HG02840 (cell line): ENCODE data around the gene GLIS1.

ENCODE experiments used
- ATAC-seq: cut with Tn5 transposase; IDR thresholded peaks from one replicate; pipeline ENCODE4 v1.9.1; 2021; ENCODE audit warnings: mild to moderate bottlenecking, moderate library complexity, moderate number of reproducible peaks; ENCODE audit not compliant: unreplicated experiment, low FRiP score

GLIS1 gene

DNA sequence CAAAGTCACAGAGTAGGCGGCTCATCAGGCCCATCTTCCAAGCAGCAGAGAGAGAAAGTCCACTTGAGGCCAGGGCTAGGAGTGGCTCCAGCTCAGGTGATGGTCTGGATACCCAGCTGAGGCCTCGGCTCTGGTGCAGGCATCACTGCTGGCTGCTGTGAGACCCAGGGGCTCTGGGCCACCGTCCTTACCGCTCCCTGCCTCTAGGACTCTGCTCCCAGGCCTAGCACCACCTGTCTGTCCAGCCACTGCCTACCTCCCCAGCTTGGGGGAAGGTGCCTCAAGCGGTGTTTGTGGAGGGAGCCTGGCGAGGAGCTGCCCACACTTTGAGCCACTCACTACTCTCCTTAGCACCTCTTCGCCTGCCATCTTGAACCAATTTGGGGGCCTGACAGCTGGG, 221.9 kb downstream of the GLIS1 start:
- ATAC-seq = no peak

DNA sequence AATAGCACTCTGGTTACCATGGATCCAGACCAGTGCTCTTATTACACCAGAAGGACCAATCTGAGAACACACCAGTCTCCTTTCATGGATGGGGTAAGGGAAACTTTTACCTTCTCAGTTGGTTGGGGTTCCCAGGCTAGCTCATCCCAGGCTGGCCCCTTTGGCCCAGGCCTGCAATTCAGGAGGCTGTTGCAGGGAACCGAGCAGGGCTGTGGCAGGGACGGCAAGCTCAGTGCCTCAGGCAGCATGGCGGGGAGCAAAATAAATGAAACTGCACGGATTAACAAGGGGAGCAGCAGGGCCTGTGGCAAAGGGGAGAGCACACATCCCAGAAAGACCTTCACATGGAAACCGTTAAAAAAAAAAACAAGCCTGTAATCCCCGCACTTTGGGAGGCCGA, 222.8 kb downstream of the GLIS1 start:
- no peak for ATAC-seq

DNA sequence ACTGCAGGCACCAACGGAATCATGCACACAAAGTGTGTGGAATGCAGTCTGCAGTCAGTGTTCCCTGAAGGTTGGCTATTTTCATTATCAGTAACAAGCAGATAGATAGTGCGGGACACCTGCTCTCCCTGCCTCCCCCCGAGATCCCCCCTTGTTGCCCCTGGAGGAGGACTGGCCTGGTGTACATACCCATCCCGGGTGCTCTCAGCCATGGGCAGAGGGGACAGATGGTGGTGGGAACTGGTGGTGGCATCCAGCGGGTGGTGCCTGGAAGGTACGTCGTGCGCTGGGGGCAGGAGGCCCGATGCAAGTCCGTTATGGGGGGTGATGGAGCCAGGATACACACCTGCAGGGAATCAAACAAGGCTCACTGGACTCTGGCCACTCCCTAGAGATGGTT, 224.5 kb downstream of the GLIS1 start:
- ATAC-seq = no peak

DNA sequence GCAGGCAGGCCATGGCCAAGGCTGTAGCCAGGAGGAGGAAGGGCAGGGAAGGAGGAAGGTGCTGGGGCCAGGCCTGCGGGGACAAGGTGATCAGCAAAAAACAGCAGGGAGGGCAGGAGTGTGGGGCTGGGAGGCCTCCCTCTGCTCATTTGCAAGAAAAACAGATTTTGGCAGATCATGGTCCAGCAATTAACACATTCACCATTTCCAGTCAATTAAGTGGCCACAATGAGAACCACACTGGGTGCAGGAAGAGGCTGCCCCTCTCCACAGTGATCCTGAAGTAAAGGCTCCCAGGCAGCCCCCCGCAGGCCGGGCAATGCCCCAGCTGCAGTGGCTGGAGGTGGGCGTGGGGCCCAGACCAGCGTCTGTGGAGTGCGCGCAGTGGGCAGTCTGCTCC, 225.1 kb downstream of the GLIS1 start:
- ATAC-seq = no peak

DNA sequence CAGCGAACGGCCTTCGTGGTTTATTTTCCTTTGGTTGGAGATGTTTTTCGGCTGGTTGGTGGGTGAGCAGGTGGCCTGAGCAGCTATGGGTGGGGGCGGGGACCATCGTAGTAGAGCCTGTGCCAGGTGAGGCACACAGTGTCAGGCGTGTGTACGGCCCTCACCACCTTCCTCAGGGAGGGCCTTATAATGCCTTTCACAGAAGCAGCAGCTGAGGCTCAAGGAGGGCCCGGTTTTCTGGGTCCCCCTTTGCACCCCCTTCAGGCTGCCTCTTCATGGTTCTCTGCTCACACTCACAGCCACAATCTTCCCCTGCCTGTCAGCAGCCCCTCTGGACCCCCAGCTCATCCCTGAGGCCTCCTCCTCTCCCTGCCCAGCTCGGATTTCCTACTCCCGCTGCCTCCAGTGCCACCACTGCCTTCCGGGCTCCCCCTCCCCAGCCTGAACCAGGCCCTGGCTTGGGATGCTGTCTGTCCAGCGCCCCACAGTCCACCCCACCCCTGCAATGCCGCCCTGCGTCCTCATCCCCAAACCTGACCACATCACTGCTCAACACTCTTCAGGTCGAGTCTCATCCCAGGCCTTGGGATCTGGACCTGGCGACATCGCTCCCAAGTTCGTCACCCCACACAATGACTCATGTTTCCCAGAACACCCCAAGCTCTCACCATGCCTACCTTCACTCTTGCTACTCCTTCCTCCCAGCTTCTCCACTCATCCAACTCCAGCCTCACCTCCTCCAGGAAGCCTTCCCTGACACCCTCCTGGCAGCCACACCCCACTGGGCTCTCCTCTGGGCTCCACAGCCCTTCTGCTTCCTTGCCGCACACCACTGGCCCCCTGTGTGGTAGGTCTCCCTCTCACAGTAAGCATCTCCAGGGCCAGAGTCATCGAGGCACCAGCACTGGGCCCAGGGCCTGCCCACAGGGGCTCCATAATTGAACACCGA, 225.9 kb downstream of the GLIS1 start:
- ATAC-seq = no peak

DNA sequence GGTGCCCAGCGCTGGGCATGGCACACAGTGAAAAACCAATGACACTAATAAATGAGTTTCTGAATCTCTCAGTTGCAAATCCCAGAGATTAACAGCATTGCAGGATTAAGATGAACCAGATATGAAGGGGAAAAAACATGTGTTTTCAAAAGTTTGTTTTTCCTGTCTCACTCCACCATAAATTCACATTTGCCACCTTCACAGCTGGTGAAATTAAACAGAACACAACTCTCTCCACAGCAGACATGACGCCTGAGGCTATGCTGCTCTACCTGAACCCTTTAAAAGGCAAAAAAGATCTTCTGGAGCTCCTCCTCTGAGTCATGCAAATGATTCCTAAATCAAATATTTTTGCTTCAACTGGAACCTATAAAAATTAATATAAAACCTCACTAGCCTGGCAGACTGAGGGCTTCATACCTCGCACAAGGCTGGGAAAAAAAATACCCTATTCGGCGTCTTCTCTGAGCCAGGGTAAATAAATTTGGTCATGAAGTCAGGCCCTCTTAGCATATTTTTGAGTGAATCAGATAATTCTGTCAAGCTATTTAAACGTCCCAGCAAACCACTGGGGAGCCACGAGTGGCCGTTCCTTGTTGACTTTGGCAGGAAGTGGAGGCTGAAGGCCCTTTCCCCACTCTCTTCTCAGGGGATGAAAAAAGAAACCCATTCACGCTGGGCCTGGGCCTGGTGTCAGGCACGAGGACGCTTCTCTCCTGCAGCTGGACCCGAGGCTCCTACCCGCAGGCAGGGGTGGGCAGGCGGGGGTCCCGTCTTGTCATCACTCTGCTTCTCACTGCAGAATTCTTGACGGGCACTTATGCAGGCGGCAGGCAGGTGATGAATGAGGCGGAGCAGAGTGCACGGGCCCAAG, 226.8 kb downstream of the GLIS1 start:
- ATAC-seq = no peak

DNA sequence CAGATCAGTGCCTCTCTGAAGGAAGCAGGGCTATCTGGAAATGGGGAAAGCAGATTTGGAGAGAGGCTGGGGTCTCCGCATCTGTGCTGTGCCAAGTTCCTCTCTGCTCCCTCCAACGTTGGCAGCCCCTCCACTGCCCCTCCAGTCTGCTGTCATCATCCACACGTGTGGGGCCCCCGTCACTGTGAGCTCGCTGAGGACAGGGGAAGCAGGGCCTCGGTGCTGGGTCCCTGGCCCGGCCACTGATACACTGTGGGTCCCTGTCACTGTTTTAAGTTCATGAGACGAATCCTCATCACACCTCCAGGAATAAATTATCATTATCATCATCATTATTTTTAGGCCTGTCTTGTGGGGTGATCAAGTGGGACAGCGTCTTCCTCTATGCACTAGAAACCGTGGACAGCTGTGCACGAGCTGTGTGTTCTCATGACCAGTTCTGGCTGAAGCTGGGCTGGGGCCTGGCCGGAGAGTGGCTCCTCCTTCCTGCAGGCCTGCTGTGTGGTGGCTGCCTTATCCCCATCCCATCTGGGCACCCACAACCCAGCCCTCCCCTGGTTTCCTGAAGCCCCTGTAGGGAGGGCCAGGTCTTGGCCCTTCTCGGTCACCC, 227.5 kb downstream of the GLIS1 start:
- ATAC-seq = no peak

DNA sequence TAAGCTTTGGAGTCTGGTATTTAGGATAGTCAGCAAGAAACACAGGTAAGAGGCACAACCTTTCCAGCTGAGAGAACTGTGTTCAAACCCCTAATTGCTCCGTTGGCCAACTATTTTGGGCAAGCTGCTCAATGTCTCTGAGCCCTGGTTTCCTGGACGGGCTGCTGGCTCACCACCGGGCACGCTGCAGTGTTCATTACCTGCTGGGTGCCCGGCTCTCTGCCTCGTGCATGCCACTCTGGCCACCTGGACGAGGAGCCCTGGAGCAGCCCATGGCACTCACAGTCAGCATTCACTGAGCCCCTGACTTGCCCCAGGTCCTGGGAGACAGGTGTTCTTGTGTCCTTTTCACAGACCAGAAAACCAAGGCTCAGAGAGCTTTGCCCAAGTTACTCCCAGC, 228.7 kb downstream of the GLIS1 start:
- no peak for ATAC-seq

DNA sequence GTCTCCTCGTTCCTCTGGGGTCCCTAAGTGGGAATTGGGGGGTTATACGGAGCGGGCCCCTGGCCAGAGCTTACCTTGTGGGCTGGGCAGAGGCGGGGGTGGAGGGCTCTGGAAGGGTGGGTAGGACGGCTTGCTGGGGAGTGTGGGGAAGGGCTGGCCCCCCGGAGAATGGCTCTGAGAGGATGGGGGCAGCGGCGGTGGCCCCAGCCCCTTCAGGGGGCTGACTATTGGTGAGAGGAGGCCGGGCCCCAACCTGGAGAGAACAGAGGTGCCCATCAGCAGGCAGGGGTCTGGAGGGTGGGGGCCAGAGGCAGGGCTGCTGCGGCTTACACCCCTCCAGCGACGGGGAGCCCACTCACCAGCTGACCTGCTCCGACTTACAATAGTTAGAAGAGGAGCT, 229.2 kb downstream of the GLIS1 start:
- no peak for ATAC-seq

DNA sequence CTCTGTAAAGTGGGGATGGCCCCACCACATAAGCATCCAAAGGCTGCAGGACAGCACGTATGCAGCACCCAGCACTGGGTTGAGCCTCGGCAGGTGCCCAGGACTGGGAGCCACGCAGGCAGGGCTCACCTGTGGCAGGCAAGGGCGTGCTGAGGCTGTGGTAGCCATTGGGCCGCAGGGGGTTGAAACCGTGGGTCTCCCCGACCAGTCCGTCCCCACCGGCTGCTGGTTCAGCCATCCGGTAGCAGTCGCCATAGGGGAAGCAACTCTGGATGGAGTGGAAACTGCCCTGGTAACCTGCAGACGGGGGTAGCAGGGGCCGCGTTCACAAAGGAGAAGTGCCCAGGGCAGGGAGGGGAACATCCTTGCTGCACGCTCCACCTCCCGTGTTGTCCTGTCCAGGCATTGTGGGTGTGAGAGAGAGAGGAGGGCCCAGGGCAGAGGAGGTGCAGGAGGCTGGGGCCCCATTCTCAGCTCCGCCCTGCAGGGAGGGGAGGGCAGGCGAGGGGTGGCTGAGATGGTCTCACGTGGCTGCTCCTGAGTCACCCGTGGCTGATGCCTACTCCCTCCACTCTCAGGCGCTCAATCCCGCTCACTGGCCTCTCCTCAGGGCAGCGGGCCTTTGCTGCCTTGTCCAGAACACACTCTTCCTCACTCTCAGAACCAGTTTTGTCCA, 229.8 kb downstream of the GLIS1 start:
- no peak for ATAC-seq

DNA sequence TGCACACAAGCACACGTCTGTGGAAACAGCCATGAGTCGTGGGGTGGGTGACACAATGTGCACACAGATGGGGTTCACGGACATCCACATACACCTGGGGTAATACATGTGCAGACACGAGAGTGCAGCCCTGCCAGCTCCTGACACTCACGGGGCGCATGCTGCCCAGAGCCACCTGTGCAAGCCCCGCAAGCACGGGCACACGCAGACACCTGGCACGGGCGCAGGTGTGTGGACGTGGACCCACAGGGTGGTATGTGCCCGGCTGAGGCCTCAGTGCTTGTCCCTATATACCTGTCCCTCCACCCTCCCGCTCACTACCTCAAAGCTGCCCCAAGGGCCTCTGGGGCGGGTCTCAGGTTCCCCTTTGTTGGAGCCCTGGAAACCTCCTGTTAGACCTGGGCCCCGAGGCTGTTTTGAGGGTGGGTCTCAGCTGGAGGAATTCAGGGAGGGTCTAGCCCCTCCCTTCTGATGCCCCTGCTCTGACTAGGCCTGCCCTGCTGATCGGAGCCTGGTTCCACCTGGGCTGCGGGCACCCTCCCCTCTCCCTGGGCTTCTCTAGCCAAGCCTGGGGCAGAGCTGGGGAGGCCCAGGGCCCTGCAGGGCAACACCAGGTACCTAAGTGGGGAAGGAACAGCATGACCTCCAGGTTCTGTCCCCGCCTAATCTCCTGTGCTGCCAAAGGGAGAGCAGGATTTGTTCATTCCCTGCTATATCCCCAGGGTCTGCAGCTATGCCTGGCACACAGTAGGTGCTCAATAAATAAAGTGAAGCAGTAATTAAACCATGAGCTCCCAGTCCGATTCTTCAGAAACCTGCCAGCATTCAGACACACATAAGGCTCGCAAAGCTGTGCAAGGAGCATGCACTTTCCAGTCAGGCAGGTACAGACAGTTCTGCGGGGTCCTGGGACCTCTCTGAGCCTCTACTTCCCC, 230.6 kb downstream of the GLIS1 start:
- no peak for ATAC-seq

DNA sequence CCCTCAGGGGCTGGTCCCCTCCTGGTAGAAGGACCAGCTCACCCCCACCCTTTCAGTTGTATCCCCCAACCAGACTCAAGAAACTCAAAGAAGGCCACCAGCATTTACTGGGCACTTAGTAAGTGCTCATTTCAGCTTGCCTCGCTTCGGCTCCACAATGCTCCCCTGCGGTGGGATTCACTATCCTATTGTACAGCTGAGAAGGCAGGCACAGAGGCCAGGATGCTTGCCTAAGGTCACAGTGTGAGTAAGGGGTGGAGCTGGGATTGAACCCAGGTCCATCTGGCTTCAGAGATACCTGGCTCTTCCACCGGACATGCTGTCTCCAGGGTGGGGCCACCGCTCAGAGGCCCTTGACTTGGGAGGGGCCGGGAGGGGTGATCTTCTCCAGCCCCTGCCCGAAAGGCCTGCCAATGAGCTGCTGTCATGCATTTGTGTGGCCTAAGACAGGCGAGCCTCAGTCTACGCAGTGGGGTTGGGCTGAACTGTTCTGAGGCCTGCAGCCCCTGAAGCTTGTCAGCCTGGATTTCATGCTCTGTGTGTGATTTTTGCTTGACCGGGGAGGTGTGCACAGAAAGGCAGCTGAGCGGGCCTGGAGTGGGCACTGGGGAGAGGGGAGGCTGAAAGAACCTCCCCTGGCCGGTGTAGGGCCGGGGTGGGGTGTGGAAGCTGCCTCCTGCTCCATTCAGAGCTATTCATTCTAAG, 231.7 kb downstream of the GLIS1 start:
- ATAC-seq = no peak

DNA sequence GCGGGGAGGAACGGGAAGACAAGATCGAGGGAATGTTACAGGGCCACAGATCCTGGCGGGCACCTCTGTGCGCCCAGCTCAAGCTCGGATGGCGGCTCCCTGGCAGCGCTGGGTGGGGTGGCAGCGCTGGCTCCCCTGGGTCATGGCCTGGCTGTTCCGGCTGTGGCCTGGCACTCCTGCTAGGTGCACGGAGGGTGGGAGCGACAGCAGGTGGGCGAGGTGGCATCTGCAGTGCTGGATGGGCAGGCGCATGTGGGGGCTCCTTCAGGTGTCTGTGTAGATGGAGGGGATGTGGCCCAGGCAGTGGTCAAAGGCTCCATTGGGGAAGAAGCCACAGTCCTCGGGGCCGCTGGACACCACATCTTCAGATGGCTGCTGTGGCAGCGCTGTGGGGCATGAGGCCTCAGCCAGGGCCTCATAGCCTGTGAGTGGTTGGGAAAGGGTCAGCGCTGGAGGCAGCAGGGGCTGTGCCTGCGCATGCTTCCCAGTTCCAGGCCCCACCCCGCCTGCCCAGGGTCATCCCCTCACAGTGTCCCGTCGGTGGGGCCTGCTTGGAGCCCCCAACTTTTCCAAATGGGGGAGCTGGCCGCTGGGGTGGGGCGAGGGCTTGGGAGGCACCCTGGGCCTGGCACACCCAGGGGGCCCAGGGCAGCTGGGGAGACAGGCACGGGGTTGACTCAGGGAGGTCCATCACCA, 232.5 kb downstream of the GLIS1 start:
- no peak for ATAC-seq

DNA sequence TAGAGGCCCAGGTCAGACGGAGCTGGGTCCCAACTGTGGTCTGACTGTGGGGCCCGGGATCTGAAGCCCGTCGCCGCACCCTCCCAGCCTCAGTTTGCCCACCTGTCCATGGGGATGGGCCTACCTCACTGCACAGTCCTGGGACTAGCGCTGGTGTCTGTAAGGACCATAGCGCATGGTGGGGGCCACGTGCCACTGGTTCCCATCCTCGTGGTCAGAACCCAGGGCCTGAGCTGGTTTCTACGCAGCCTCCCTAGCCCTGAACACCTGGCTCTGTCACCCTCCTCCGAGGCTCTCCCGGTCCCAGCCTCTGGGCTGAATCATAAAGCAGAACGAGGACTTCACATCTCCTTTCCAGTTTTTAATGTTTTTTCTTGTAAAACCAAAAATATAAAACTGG, 233.1 kb downstream of the GLIS1 start:
- no peak for ATAC-seq

DNA sequence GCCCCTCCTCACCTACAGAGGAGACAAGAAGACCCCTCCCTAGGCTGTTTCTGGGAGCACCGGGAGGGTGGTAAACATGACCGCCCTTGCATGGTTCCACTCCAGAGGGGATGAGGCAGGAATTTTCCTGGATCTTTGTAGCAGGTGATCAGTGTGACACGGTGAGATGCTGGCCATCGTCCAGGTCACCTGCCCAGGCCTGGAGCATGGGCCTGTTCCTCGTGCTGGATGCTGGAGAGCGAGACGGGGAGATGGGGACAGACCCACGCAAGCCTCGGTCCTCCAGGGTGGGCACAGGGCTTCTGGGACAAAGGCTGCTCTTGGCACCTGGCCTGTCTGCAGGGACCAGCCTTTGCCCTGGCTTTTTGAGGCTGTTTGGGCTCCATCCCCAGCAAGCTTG, 233.6 kb downstream of the GLIS1 start:
- ATAC-seq = no peak

DNA sequence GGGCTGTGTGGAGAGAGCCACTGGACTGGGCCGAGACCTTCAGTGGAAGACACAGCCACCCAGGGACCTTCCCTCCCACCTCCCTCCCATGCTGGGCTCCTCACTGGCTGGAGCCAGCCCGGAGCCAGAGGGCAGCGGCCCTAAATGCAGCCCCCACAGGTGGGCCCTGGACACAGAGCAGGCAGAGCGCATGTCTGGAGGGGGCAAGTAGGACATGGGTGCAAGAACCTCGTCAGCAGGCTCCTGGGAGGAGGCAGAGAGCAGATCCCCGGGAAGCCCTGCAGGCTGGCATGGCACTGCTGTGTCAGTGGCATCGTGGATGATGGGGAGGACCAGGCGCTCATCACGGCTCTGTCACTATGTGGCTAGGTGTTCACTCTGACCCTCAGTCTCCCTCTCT, 234.1 kb downstream of the GLIS1 start:
- ATAC-seq = no peak

DNA sequence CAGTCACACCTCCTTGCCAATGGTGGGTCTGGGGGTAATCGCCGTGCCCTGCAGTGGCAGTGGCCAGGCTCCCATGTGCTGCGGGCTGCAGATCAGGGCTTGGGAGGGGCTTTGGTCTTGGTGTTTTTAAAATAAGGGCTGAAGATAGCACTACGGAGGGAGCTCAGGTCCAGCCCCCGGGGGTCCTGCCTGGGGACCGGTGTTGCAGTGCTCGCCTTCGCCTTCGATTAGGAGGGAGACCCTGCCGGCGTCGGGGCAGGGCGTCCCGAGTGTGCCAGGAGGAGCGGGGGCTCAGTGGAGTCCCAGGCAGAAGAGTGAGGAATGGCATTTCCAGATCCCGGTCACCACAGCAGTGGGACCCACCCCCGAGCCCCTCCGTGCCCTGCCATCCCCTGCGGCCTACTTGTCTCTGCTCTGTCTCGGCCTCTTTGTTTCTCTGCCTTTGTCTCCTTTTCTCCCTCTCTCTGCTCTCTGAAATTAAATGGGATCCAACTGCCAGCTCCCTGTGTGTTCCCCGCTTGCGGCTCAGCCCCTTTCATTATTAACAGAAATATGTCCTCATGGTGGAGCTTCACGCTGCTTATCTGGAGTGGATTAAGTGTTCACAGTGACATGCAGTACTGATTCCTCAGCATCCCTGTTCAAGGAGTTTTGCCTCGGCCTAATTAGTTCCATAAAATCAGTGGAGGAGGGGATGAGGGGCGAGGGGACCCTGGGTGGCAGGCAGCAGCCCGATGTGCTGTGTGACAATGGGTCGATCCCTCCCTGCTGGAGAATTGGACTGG, 235.3 kb downstream of the GLIS1 start:
- no peak for ATAC-seq
